ENCODE results near the gene METTL2B.

- TF ChIP-seq POU2F2 (IDR thresholded peaks at IDR 0.05; ENCODE audit: low read depth, low read length) (no peak), POLR2A (IDR thresholded peaks at IDR 0.05; ENCODE audit: low read depth, low read length) (no peak), POLR2AphosphoS5 (IDR thresholded peaks at IDR 0.05; ENCODE audit: low read depth, low read length) (no peak), TAF1 (IDR thresholded peaks at IDR 0.05; ENCODE audit: low read depth, low read length) (no peak)
Observed at GRCh38 chr7:128443831-128444600, 32.5 kb upstream of the METTL2B start.

Measured in GM12891 (cell line).